Measurements from ENCODE around the gene SLC9A9. TPM values are rescaled to one million over a fixed set of nuclear protein-coding genes. Genes with fewer than 3 reads are reported as not detected.

The SLC9A9 gene
- total RNA-seq, 1 experiment from 2014 or later = not detected

DNA sequence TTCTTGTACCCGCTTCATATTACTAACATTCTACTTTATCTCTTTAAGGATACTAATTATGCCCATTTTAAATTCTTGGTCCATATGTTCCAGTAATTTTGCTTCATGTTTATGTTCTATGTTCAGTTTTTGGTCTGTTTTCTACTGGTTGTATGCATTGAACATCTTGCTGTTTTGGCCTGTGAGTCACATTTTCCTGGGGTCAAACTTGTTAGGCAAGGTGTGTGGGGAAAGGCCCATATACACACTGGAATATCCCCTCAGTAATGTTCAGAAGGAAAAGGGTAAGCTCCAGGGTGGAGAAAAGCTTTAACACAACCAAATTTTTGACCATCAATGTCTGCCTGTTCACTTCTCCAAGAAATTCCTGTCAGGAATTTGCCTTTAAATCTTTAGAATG, 337.7 kb downstream of the SLC9A9 start:
- no peak for DNase-seq (ENCODE audit: low read depth)

- peak; percentile 41 for DNase-seq (ENCODE audit: low read depth)
These were observed 340.3 kb downstream of the SLC9A9 start for GRCh38 chr3:143507735-143508580.

DNA sequence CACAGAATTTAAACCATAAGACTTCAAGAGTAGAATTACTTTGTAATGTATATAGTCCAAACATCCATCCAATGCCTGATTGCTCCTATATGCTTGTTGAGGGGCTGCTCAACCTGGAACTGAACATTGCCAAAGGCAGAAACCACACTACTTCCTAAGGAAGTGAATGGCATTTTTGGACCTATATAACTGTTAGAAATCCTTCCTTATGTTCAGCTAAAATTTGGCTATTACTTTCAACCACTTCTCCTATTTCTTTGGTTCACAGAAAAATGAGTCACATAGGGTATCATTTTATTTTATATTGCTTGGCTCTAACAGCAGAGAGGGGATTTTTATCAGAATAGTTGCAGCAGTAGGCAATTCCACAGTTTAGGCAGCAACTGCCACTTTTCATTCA, 342.1 kb downstream of the SLC9A9 start:
- no peak for DNase-seq (ENCODE audit: low read depth)

DNA sequence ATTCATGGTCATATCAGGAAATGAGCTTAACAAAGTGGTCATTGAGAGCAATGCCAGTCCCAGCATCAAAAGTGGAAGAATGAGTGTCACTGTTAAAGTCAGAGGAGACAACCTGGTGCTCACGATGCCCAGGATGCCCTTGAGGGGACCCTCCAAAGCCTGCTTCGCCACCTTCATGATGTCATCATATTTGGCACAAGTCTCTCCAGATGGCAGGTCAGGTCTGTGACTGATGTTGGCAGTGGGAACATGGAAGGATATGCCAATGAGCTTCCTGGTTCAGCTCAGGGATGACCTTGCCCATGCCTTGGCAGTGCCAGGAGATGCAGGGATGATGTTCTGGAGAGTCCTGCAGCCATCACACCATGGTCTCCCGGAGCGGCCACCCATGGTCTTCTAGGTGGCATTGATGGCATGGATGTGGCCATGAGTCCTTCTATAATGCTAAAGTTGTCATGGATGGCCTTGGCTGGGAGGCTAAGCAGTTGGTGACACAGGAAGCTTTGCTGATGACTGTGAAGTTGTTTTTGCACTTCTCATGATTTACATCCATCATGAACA, 344.9 kb downstream of the SLC9A9 start:
- no peak for DNase-seq (ENCODE audit: low read depth)

DNA sequence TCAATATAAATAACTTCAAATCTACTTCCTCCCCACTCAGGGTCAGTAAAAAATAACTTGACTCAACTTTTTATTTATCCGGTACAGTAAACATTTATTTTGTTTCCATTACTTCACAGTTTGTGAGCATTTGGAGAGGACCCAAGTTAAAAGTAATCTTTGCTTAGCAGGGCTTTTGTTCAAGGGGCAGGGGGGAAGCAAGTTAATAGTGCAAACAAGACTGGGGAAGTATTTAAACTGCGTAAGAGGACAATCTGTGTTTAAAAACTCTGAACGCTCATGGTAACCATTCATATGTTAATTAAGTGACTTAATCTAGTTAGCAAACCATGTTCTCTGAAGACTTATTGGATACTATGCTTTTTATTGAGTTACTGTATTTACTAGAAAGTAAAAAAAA, 346.2 kb downstream of the SLC9A9 start:
- DNase-seq (ENCODE audit: low read depth) = no peak

- DNase-seq (ENCODE audit: low read depth) = no peak
These were observed 350.9 kb downstream of the SLC9A9 start for GRCh38 chr3:143497382-143497781.

DNA sequence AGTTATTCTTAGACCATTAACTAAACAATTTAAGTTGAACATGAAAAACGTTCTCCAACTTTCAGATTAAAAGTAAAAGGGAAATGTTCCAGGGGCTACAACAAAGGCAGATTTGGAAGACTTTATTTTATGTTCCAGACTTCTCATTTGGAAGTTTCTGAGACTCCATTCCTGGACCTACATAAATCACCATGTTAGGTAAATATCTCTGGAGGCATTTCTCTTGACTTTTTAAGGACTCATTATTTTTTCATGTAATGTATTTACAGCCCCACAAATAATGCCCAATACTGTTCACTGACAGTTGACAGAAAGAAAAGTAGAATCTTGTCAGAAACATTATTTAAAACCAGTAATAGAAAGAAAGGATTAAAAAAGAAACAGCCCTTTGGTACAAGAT, 352.1 kb downstream of the SLC9A9 start:
- no peak for DNase-seq (ENCODE audit: low read depth)

- DNase-seq (ENCODE audit: low read depth) = no peak
These were observed 352.7 kb downstream of the SLC9A9 start for GRCh38 chr3:143495527-143495926.

DNA sequence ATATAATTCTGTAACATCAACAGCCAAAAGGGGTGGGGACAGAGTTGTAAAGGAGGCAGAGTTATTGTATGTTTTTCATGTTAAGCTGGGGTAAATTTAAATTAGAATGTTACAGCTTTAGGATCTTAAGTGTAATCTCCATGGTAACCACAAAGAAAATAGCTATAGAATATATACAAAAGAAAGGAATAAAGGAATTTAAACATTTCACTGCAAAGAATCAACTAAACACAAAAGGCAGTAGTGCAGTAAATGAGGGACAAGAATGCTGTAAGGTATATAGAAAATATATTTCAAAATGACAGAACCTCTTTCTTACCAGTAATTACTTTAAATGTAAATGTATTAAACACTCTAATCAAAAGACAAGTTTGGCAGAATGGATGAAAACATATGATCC, 361.7 kb downstream of the SLC9A9 start:
- no peak for DNase-seq (ENCODE audit: low read depth)

DNA sequence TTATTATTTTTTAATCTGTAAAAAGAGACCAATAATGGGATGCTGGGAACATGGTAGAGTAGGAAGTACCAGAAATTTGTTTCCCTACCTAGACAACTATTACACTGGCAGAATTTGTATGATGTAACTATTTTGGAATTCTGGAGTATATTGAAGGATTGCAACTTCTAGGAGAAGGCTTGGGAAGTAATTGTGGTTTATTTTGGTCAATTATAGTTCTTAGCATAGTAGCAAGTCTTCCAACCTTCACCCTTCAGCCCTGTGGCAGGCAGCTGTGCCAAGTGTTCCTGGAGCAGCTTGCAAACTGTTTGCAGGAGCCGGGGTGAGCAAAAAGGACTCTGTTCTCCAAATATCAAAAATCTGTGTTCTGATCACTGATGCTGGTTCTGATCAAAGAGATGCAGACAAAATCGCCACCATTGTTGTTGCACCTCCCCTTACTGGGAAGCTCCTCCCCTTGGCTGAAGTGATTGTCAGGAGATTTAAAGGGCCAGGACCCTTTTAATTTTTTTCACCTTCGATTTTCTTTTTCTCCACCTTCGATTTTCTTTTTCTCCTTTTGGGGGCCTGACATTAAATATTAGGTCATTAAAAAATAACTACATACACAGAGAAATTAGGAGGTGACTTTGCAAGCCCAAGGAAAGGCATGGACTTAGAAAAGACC, 363.3 kb downstream of the SLC9A9 start:
- no peak for DNase-seq (ENCODE audit: low read depth)

DNA sequence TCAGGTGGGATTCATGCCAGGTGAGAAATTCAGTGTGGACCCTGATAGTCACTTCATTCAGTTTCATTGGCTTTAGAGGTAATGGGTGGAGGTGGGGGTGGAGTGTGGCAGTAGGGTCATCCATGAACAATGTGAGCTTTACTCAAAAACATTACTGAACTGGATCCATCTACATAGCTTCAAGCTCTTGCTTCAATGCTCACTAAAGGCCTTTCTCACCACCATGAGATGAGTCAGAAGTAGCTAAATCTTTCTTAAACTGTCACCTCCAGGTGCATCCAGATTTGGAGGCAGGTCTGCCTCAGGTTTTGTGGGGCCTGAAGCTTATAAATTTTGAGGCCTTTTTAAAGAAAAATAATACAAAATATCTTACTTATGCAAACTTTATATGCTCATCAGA, 365.1 kb downstream of the SLC9A9 start:
- DNase-seq (ENCODE audit: low read depth) = no peak

DNA sequence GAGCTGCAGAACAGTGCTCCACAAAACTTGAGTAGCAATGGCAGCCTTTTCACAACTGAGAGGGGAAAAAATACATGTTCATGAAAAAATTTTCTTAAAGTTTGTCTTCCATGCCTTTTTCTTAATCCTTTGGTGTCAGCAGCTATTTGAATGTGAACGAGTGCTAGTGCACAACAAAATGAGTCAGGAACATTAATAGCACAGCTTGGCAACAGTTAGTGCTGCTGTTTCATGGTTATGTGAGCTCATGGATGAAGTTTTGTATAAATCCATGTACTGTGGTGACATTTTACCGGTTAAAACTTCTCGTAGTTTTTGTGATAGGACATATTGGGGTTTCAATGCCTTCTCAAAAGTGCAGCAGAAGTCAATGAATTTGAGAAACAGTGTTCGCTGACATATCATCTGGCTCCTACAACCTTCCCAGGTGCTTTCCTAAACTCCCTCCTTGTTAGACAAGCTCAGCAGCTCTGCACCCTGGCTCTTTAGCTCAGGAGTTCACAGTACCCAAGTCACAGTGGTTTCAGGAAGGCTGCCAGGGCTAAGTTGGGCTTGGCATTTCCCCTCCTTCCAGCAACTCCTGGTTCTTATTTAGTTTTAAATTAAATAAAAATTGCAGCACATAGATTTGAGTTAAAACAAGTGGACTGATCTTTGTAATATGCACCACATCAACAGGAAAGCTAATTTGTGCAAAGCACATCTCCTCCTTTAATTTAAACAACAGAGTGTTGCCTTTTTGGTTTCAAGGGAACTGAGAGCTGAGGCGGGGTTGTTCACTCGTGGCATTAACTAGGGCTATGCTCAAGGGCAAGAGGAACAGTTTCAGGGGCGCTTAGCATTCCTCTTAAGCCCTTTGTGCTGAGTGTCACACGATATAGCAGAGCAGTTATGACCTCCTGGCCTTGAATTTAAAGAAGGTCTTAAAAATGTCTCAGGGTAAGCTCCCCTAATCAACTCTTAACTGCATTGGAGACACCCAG, 365.9 kb downstream of the SLC9A9 start:
- no peak for DNase-seq (ENCODE audit: low read depth)

GRCh38 chr3:143480344-143480743, 367.9 kb downstream of the SLC9A9 start:
- peak; percentile 60 for DNase-seq (ENCODE audit: low read depth)

DNA sequence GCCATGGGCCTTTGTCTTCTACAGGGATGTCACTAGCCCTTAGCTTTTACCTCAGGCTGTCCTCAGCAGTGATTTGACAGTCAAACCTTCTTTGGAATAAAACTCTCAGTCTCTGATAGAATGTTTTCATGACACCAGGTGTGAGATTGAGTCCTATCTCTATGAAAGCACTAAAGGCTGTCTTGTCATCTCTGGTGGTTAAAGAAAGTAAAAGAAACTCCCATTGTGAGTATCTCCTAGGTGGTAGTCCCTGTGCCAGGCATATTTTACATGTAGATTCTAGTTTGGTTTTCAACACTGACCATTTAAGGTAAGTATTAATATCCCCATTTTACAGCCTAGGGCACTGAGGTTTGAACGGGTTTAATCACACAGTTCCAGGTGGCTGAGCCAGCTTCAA, 368.5 kb downstream of the SLC9A9 start:
- no peak for DNase-seq (ENCODE audit: low read depth)

- DNase-seq (ENCODE audit: low read depth) = no peak
These were observed 370.1 kb downstream of the SLC9A9 start for GRCh38 chr3:143478115-143478693.

GRCh38 chr3:143476965-143477640, 371.2 kb downstream of the SLC9A9 start:
- no peak for DNase-seq (ENCODE audit: low read depth)

- DNase-seq (ENCODE audit: low read depth) = no peak
These were observed 372.3 kb downstream of the SLC9A9 start for GRCh38 chr3:143475981-143476380.

- no peak for DNase-seq (ENCODE audit: low read depth)
These were observed 375.3 kb downstream of the SLC9A9 start for GRCh38 chr3:143472731-143473523.

DNA sequence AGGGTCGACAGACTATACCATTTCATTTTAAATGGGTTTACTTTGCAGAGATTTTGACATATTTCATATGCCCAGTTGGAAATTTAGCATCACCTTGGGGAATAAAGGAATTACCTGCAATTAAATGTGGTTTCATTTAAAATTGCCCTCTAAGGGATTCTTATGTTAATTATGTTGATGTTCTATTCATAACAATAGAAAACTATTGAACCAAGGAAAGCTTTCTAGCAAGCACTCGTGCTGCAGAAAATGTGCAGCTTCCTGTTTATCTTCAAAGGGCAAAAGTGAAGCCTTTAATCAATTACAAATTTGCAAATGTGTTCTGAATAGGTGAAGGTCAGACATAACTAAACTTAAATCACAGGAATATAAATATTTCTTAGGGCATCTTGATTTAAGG, 376.6 kb downstream of the SLC9A9 start:
- no peak for DNase-seq (ENCODE audit: low read depth)

- DNase-seq (ENCODE audit: low read depth) = no peak
These were observed 379.1 kb downstream of the SLC9A9 start for GRCh38 chr3:143469159-143469558.

All from Daoy (cell line).